ENCODE data around the gene ITSN1. TPM values are rescaled to one million over a fixed set of nuclear protein-coding genes. Genes with fewer than 3 reads are reported as not detected.

ITSN1 gene
- total RNA-seq, 1 experiment from 2014 or later, result 50.8 TPM

GRCh38 chr21:33800753-33801423 is 158.6 kb downstream of the ITSN1 start:
- Histone ChIP-seq H3K4me3 (no peak overlapping the region), H3K9me3 (replicated peaks) (no peaks in the 10 kb centered on the region), H3K27me3 (no peaks in the 10 kb centered on the region), H3K36me3 (peaks cover 7% of the 10 kb centered on the region; the same call in 1 of the 2 replicates), H3K27ac (no peak overlapping the region), H3K4me1 (peaks cover 18% of the 10 kb centered on the region)
- DNase-seq, result no peak

- no peaks in the 10 kb centered on the region for H3K9me3 ChIP-seq (replicated peaks)
- DNase-seq, result peak; percentile 83 to 91
- H3K27ac ChIP-seq, result no peak overlapping the region
Measured at GRCh38 chr21:33801424-33802405, 159.4 kb downstream of the ITSN1 start.

GRCh38 chr21:33802481-33802880 is 160.2 kb downstream of the ITSN1 start:
- peaks cover 2% of the 10 kb centered on the region for H3K36me3 ChIP-seq
- no peak for DNase-seq
- H3K9me3 ChIP-seq (replicated peaks), result no peaks in the 10 kb centered on the region
- H3K27ac ChIP-seq, result no peak overlapping the region
- peaks cover 18% of the 10 kb centered on the region for H3K4me1 ChIP-seq
- no peak overlapping the region for H3K4me3 ChIP-seq
- no peaks in the 10 kb centered on the region for H3K27me3 ChIP-seq

More at GRCh38 chr21:33801424-33802405, 159.4 kb downstream of the ITSN1 start:
- H3K36me3 ChIP-seq, result peaks cover 3% of the 10 kb centered on the region
- no peak overlapping the region for H3K4me3 ChIP-seq
- H3K27me3 ChIP-seq, result no peaks in the 10 kb centered on the region
- H3K4me1 ChIP-seq, result peaks cover 18% of the 10 kb centered on the region

GRCh38 chr21:33808715-33809367 is 166.5 kb downstream of the ITSN1 start:
- no peak overlapping the region for H3K27ac ChIP-seq

GRCh38 chr21:33810766-33811165 is 168.5 kb downstream of the ITSN1 start:
- Histone ChIP-seq H3K36me3 (peaks cover 19% of the 10 kb centered on the region), H3K9me3 (replicated peaks) (no peaks in the 10 kb centered on the region), H3K4me1 (no peaks in the 10 kb centered on the region), H3K27ac (no peak overlapping the region), H3K27me3 (no peaks in the 10 kb centered on the region), H3K4me3 (no peak overlapping the region)
- no peak for DNase-seq

More at GRCh38 chr21:33808715-33809367, 166.5 kb downstream of the ITSN1 start:
- H3K9me3 ChIP-seq (replicated peaks), result no peaks in the 10 kb centered on the region
- no peak for DNase-seq
- H3K4me3 ChIP-seq, result no peak overlapping the region
- H3K36me3 ChIP-seq, result peaks cover 6% of the 10 kb centered on the region
- no peaks in the 10 kb centered on the region for H3K27me3 ChIP-seq
- H3K4me1 ChIP-seq, result no peaks in the 10 kb centered on the region

GRCh38 chr21:33811167-33812010 is 169.1 kb downstream of the ITSN1 start:
- H3K4me3 ChIP-seq, result no peak overlapping the region
- H3K36me3 ChIP-seq, result peaks cover 23% of the 10 kb centered on the region
- H3K27ac ChIP-seq, result no peak overlapping the region
- DNase-seq, result no peak
- H3K27me3 ChIP-seq, result no peaks in the 10 kb centered on the region
- no peaks in the 10 kb centered on the region for H3K9me3 ChIP-seq (replicated peaks)
- H3K4me1 ChIP-seq, result no peaks in the 10 kb centered on the region

- Histone ChIP-seq H3K27ac (no peak overlapping the region), H3K36me3 (peaks cover 37% of the 10 kb centered on the region), H3K4me3 (no peak overlapping the region), H3K4me1 (peaks cover 19% of the 10 kb centered on the region), H3K27me3 (no peaks in the 10 kb centered on the region), H3K9me3 (replicated peaks) (no peaks in the 10 kb centered on the region)
- DNase-seq, result no peak
Measured at GRCh38 chr21:33813832-33814365, 171.6 kb downstream of the ITSN1 start.

- peaks cover 40% of the 10 kb centered on the region for H3K36me3 ChIP-seq
- H3K4me1 ChIP-seq, result peaks cover 29% of the 10 kb centered on the region
- no peak for DNase-seq
- H3K27ac ChIP-seq, result no peak overlapping the region
- no peaks in the 10 kb centered on the region for H3K27me3 ChIP-seq
- no peaks in the 10 kb centered on the region for H3K9me3 ChIP-seq (replicated peaks)
- H3K4me3 ChIP-seq, result no peak overlapping the region
Measured at GRCh38 chr21:33815143-33815707, 172.9 kb downstream of the ITSN1 start.

GRCh38 chr21:33816174-33816573 is 173.9 kb downstream of the ITSN1 start:
- no peaks in the 10 kb centered on the region for H3K27me3 ChIP-seq
- DNase-seq, result no peak
- H3K9me3 ChIP-seq (replicated peaks), result no peaks in the 10 kb centered on the region
- no peak overlapping the region for H3K27ac ChIP-seq
- peaks cover 40% of the 10 kb centered on the region for H3K36me3 ChIP-seq
- H3K4me1 ChIP-seq, result peaks cover 38% of the 10 kb centered on the region
- H3K4me3 ChIP-seq, result no peak overlapping the region

GRCh38 chr21:33817138-33817537 is 174.8 kb downstream of the ITSN1 start:
- H3K27me3 ChIP-seq, result no peaks in the 10 kb centered on the region
- DNase-seq, result no peak
- H3K36me3 ChIP-seq, result peaks cover 39% of the 10 kb centered on the region
- H3K4me1 ChIP-seq, result peaks cover 47% of the 10 kb centered on the region
- H3K27ac ChIP-seq, result no peak overlapping the region
- H3K4me3 ChIP-seq, result no peak overlapping the region
- no peaks in the 10 kb centered on the region for H3K9me3 ChIP-seq (replicated peaks)

GRCh38 chr21:33817663-33818451 is 175.6 kb downstream of the ITSN1 start:
- DNase-seq, result peak; percentile 49 to 52
- peaks cover 47% of the 10 kb centered on the region for H3K4me1 ChIP-seq
- H3K27ac ChIP-seq, result no peak overlapping the region
- no peaks in the 10 kb centered on the region for H3K27me3 ChIP-seq
- peaks cover 34% of the 10 kb centered on the region for H3K36me3 ChIP-seq
- H3K4me3 ChIP-seq, result no peak overlapping the region
- no peaks in the 10 kb centered on the region for H3K9me3 ChIP-seq (replicated peaks)

GRCh38 chr21:33820230-33820770 is 178.0 kb downstream of the ITSN1 start:
- Histone ChIP-seq H3K27me3 (no peaks in the 10 kb centered on the region), H3K4me3 (no peak overlapping the region), H3K27ac (peak overlapping the region; percentile 36), H3K36me3 (peaks cover 25% of the 10 kb centered on the region), H3K9me3 (replicated peaks) (no peaks in the 10 kb centered on the region), H3K4me1 (peaks cover 66% of the 10 kb centered on the region)
- DNase-seq, result peak in 1 of 2 experiments; percentile 63

- peaks cover 71% of the 10 kb centered on the region for H3K4me1 ChIP-seq
- peaks cover 21% of the 10 kb centered on the region for H3K36me3 ChIP-seq
- H3K9me3 ChIP-seq (replicated peaks), result no peaks in the 10 kb centered on the region
- peak in 1 of 2 experiments; percentile 36 for DNase-seq
- peak overlapping the region; percentile 36 for H3K27ac ChIP-seq
- H3K4me3 ChIP-seq, result no peak overlapping the region
- H3K27me3 ChIP-seq, result no peaks in the 10 kb centered on the region
Measured at GRCh38 chr21:33820798-33821197, 178.5 kb downstream of the ITSN1 start.
